ENCODE measurements around the gene LRRC10.

Gene LRRC10

GRCh38 chr12:69610729-69611128, at the start of gene LRRC10:
TSS of gene LRRC10 (minus strand) at chr12:69610907. CDS start at chr12:69610838, 69 bp downstream.
- no peak for DNase-seq (ENCODE audit: low read depth)
- no peak for TF ChIP-seq CTCF (IDR thresholded peaks at IDR 0.05; ENCODE audit: control insufficient read depth, insufficient read depth, low read depth, low read length, missing control alignments)

GRCh38 chr12:69660164-69660863, 49.6 kb upstream of the LRRC10 start:
- no peak for TF ChIP-seq CTCF (IDR thresholded peaks at IDR 0.05; ENCODE audit: control insufficient read depth, insufficient read depth, low read depth, low read length, missing control alignments)
- no peak for DNase-seq (ENCODE audit: low read depth)
- H3K4me3 ChIP-seq (ENCODE audit: control insufficient read depth, low read depth, low read length): no peak overlapping the region

More at GRCh38 chr12:69610729-69611128, at the start of gene LRRC10:
- H3K4me3 ChIP-seq (ENCODE audit: control insufficient read depth, low read depth, low read length): no peak within 1 kb of the TSS

- DNase-seq (ENCODE audit: low read depth): no peak
- H3K4me3 ChIP-seq (ENCODE audit: control insufficient read depth, low read depth, low read length): no peak overlapping the region
- TF ChIP-seq CTCF (IDR thresholded peaks at IDR 0.05; ENCODE audit: control insufficient read depth, insufficient read depth, low read depth, low read length, missing control alignments): no peak
Observed at GRCh38 chr12:69658203-69658602, 47.5 kb upstream of the LRRC10 start.

- no peak for DNase-seq (ENCODE audit: low read depth)
- H3K4me3 ChIP-seq (ENCODE audit: control insufficient read depth, low read depth, low read length): no peak overlapping the region
- no peak for TF ChIP-seq CTCF (IDR thresholded peaks at IDR 0.05; ENCODE audit: control insufficient read depth, insufficient read depth, low read depth, low read length, missing control alignments)
Observed at GRCh38 chr12:69657376-69658137, 46.9 kb upstream of the LRRC10 start.

GRCh38 chr12:69655616-69656340, 45.1 kb upstream of the LRRC10 start:
- TF ChIP-seq CTCF (IDR thresholded peaks at IDR 0.05; ENCODE audit: control insufficient read depth, insufficient read depth, low read depth, low read length, missing control alignments): no peak
- peak; percentile 59 for DNase-seq (ENCODE audit: low read depth)
- H3K4me3 ChIP-seq (ENCODE audit: control insufficient read depth, low read depth, low read length): no peak overlapping the region

- no peak for DNase-seq (ENCODE audit: low read depth)
- H3K4me3 ChIP-seq (ENCODE audit: control insufficient read depth, low read depth, low read length): no peak overlapping the region
- no peak for TF ChIP-seq CTCF (IDR thresholded peaks at IDR 0.05; ENCODE audit: control insufficient read depth, insufficient read depth, low read depth, low read length, missing control alignments)
Observed at GRCh38 chr12:69653703-69654102, 43.0 kb upstream of the LRRC10 start.
